Prostate gland (tissue), 2 donors: ENCODE data around the gene AP1S2.

Experiments used
- POLR2A ChIP-seq: fragments of 450-650 bp; IDR thresholded peaks from one replicate; pipeline ENCODE4 v1.6.1; 2016; ENCODE audit warnings: antibody characterized with exemption, mild to moderate bottlenecking
- POLR2AphosphoS5 ChIP-seq: sonication (generic); formaldehyde crosslinking; IDR thresholded peaks from one replicate; pipeline ENCODE4 v1.6.1; 2017; ENCODE audit warnings: antibody characterized with exemption
- TF ChIP-seq, protein P1 (sequence below), 4 experiments: fragments of 200-600 bp in 2 of 4; fragments of 450-650 bp in 2 of 4; sonication (generic) in 2 of 4; IDR thresholded peaks; 1 replicate in 3 of 4; 2 replicates in 1 of 4; pipeline ENCODE4 v1.5.1; 2016 to 2019; ENCODE audit warnings: antibody characterized with exemption in 4 of 4, mild to moderate bottlenecking in 2 of 4, moderate library complexity in 2 of 4

DNA sequence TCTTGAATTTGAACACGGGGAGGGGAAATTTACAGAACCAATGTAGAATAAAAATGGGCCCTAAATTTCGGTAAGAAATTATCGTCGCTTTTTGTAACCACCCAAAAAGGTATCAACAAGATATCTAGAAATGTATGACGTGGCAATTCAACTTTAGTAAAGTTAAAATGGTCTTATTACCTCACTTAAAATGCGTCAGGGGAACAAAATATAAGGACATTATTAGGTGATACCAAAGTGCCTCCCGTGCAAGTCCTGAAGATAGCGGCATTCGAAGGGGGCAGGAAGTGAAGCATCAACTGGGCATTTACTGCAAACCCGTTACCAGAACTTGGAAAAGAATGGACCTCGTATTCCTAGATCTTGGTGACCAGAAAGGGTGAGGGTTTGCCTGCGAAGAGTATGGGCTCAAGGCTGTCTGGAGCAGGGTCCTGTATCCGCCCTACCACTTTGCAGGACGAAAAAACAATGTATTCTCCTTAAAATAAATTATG is 980 bp downstream of the AP1S2 start:
- TF ChIP-seq, protein P1, sequence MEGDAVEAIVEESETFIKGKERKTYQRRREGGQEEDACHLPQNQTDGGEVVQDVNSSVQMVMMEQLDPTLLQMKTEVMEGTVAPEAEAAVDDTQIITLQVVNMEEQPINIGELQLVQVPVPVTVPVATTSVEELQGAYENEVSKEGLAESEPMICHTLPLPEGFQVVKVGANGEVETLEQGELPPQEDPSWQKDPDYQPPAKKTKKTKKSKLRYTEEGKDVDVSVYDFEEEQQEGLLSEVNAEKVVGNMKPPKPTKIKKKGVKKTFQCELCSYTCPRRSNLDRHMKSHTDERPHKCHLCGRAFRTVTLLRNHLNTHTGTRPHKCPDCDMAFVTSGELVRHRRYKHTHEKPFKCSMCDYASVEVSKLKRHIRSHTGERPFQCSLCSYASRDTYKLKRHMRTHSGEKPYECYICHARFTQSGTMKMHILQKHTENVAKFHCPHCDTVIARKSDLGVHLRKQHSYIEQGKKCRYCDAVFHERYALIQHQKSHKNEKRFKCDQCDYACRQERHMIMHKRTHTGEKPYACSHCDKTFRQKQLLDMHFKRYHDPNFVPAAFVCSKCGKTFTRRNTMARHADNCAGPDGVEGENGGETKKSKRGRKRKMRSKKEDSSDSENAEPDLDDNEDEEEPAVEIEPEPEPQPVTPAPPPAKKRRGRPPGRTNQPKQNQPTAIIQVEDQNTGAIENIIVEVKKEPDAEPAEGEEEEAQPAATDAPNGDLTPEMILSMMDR (IDR thresholded peaks at IDR 0.05), result no peak
- TF ChIP-seq POLR2A, result no peak
- no peak for TF ChIP-seq POLR2AphosphoS5
